D341Med (cell line): ENCODE data around the gene RNU6-1.
A peak's percentile ranks its signal among the peaks of the same experiment; 100 is the strongest.

ENCODE experiments used
- DNase-seq: peaks from one replicate; pipeline ENCODE4 v3.0.0; 2012; ENCODE audit warnings: low spot score

RNU6-1 gene

DNA sequence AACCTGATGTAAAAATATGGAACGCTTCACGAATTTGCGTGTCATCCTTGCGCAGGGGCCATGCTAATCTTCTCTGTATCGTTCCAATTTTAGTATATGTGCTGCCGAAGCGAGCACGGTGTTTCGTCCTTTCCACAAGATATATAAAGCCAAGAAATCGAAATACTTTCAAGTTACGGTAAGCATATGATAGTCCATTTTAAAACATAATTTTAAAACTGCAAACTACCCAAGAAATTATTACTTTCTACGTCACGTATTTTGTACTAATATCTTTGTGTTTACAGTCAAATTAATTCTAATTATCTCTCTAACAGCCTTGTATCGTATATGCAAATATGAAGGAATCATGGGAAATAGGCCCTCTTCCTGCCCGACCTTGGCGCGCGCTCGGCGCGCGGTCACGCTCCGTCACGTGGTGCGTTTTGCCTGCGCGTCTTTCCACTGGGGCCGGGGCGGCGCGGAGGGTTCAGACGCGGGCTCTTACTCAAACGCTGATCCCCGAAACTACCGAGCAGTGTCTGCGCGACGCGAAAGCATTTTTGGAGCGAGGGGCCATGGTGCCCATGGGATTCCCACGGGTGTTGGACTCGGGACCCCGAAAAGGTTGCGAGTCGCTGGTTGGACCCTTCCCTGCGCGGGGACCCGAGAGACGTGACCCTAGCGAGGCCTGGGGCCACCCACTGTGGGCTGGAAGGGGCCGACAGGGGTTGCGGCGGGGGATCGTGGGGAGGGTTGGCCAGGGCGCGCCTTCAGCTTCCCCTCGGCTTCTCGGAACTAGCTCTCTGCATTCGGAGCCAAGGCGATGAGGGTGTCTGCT lies at the start of gene RNU6-1:
Gene RNU6-1 (minus strand): TSS at position 117 of the 820 bp plus-strand sequence.
- DNase-seq, result peak; percentile 95

- no peak for DNase-seq
These were observed 47.9 kb upstream of the RNU6-1 start for GRCh38 chr15:67887776-67888175.

DNA sequence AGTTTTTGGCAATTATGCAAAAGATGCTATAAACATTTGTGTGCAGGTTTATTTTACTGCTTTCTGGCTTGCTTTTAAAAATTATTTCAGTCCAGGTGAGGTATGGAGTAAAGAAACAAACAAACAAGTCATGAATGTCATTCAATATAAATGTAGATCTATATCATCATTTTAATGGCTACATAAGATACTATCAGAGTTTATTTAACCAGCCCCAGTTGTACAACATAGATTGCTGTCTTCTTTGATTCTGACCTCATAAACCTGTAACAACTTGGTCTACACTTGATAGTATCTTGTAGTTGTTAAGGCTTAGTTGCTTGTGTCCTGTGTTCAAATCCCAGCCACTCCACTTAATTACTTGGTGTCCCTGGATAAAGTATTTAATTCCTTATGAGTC lies 46.0 kb upstream of the RNU6-1 start:
- DNase-seq, result no peak

DNA sequence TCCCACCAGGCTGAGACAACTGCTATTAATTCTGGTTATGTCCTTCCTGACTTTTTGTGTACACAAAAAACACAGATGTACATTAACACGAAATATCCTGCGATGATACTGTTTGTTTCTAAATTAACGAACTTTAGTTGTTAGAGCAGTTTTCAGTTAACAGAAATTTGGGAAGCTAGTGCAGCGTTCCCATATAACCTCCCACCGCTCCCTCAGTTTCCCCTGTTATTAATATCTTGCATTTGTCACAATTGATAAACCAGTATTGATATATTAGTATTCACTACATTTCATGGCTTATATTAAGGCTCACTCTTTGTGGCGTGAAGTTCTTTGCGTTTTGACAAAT lies 45.3 kb upstream of the RNU6-1 start:
- no peak for DNase-seq

- peak; percentile 62 for DNase-seq
These were observed 44.8 kb upstream of the RNU6-1 start for GRCh38 chr15:67884514-67885174.

GRCh38 chr15:67884009-67884408 lies 44.2 kb upstream of the RNU6-1 start:
- no peak for DNase-seq

- no peak for DNase-seq
These were observed 43.5 kb upstream of the RNU6-1 start for GRCh38 chr15:67883234-67883773.

DNA sequence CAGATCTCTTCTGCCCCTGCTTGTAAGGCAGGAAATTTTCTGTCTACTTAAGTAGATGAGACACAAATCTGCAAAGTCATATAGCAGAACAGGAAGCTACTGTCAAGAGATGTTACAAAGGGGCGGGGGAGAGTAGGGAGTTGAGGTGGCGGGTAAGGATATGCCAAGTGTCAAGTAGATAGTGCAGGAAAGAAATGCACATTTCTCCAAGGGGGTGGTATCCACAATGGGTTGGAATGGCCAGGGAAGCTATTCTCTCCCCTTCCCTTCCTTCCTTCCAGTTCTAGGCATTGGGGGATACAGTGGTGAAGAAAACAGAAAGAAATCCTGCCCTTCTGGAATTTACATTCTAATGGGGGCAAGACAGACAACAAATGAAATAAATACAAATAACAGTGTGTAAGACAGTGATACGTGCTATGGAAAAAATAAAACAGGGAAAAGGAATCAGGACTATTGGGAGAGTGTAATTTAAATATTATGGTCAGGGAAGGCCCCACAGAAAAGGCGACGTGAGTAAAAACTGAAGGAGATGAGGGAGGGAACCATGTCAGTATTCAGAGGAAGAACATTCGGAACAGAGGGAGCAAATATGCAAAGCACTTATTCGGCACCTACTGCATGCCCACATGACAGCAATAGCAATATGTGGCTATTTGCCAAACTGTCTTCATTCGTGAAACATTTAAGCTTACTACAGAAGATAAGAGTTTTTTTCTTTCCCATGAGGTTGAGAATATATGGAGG lies 42.8 kb upstream of the RNU6-1 start:
- DNase-seq, result no peak

- no peak for DNase-seq
These were observed 40.9 kb upstream of the RNU6-1 start for GRCh38 chr15:67880651-67881182.

DNA sequence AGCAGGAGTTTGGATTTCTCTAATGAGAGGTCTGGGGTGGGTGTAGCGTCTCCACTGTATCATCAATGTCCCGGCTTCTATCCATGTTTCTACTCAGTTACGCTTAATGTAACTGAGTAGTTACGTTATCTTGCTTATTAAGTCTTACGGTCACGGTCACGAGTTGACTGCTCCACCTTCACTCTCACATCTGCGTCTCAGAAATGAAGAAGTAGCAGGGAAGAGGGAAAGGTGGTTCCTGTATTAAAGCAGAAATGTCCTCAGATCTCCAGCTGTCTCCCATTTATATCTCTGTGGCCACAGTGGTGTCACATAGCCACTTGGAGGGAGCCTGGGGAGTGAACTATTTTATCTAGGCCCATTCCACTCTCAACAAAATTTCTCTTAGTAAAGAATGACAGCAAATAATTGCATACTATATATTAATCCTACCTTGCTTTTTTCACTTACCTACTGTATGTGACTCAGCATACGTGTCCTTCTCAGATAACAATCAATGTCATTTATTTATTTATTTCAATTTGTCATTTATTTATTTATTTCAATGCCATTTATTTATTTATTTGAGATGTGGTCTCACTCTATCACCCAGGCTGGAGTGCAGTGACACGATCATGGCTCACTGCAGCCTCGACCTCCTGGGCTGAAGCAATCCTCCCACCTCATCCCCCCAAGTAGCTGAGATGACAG lies 39.7 kb upstream of the RNU6-1 start:
- DNase-seq, result no peak

- no peak for DNase-seq
These were observed 38.9 kb upstream of the RNU6-1 start for GRCh38 chr15:67878712-67879206.

DNA sequence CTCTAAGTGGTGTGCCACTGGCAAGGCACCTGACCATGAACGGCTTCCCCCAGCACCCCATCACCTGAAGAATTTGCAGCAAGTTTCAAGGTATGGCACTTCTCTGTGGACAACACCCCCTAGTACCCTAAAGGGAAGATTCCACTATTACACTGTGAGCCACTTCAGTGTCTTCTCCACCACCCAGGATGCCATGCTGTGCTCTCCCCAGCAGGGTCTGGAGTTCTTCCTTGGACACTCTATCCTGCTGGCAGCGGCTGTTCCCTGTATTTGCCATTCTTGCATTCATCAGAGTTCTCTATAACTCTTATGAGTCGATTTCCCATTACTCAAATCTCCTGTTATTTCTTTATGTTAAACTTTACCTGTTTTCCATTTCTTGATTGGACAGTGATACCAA lies 33.9 kb upstream of the RNU6-1 start:
- DNase-seq, result no peak

DNA sequence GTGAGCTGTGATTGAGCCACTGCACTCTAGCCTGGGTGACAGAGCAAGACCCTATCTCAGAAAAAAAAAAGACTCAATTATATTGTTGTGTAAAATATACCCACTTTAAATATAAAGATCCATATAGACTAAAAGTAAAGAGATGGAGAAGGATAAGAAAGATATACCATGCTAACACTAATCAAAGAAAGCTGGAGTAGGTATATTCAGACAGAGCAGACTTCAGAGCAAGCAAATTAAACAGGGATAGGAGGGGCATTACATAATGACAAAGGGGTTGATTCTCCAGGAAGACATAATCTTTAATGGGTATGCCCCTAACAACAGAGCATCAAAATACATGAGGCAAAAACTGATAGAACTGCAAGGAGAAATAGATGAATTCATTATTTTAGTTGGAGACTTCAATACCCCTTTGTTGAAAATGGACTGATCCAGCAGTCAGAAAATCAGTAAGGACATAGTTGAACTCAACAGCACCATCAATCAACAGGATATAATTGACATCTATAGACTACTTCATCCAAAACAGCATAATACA lies 31.1 kb upstream of the RNU6-1 start:
- no peak for DNase-seq

DNA sequence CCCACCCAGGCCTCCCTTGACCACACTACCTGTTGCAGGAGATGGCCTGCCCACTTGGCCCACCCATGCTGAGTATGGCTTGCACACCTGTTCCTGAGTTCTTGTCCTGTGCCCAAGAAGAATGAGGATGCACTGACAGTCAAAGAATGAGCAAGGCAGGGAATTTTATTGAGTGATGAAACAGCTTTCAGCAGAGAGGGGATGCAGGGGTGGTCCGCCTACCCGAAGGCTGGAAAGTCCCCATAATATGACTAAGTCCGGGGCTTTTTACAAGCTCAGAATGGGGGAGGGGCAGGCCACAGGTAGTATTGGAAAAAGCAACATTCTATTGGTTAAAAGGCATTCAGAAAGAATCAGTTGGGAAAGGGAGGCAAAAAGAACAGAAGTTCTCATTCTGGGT lies 29.9 kb upstream of the RNU6-1 start:
- no peak for DNase-seq

- no peak for DNase-seq
These were observed 25.9 kb upstream of the RNU6-1 start for GRCh38 chr15:67865766-67866165.

GRCh38 chr15:67865331-67865730 lies 25.5 kb upstream of the RNU6-1 start:
- DNase-seq, result no peak

DNA sequence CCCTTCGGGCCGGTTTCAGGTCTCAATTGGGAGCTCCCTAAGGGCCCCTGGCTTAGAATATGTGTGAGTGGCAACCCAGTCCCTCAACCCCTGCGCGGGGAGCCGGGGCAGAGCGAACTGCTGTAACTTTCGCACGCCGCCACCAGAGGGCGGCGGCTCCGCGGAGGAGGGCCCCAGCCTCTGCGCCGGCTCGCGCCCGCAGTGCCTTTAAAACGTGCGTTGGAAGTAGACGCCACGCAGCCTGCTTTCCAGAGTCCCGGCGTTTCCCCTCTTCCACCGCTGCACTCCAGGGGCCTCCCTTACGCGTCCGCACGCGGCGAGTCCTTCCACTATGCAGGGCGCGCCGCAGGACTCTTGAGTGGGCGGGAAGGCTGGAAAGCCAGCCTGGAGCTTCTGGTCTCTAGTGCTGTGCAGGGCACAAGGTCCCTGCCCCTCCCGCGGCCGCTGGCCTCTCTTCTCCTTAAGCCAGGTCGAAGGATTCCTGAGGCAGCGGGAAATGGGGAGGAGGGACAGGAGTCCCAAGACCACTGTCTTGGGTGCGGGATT lies 23.7 kb upstream of the RNU6-1 start:
- peak; percentile 95 for DNase-seq

GRCh38 chr15:67862750-67863441 lies 23.1 kb upstream of the RNU6-1 start:
- DNase-seq, result no peak

GRCh38 chr15:67861983-67862382 lies 22.1 kb upstream of the RNU6-1 start:
- no peak for DNase-seq

DNA sequence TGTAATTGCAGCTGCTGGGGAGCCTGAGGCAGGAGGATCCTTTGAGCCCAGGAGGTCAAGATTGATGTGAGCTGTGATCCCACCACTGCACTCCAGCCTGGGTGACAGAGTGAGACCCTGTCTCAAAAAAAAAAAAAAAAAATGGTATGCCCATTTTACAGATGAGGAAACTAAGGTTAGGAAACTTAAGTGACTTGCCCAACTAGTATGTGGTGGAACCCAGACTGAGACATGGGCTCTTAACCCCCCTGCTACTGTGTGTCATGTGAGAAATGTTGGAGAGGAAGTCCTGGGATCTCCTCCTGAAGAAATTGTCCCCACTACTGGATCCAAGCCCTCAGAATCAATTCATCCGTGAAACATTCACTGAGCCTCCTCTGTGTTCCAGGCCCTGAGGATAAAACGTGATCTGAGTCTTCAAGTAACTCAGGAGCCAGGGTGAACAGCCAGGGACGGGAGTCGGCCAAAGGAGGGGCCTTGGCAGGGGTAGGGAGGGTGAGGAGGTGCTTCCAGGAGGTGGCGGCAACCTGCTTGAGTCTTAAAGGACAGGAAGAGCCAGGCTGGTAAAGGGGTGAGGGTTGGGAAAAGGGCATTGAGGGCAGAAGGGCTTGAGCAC lies 19.6 kb upstream of the RNU6-1 start:
- DNase-seq, result no peak
